BE2C (cell line): Measurements from ENCODE around the gene CPPED1.

Experiments
- DNase-seq: peaks from one replicate; pipeline ENCODE4 v3.0.0-alpha.2; 2020
- H3K27me3 ChIP-seq: fragments of 250-450 bp; sonication (Bioruptor Pico); 2 replicates; pipeline ENCODE4 v1.5.1; 2020; ENCODE audit warnings: mild to moderate bottlenecking
- H3K36me3 ChIP-seq: fragments of 250-450 bp; sonication (Bioruptor Pico); 2 replicates; pipeline ENCODE4 v1.5.1; 2020; ENCODE audit warnings: mild to moderate bottlenecking
- H3K4me1 ChIP-seq: fragments of 250-450 bp; sonication (Bioruptor Pico); 2 replicates; pipeline ENCODE4 v1.5.1; 2020
- H3K4me3 ChIP-seq: 2 replicates; pipeline ENCODE4 v1.5.1; 2011; ENCODE audit warnings: low read depth, low read length
- H3K9me3 ChIP-seq: fragments of 250-450 bp; sonication (Bioruptor Pico); 2 replicates; pipeline ENCODE4 v1.5.1; 2020
- CTCF ChIP-seq: IDR thresholded peaks from 2 replicates; pipeline ENCODE4 v1.5.1; 2012; ENCODE audit warnings: mild to moderate bottlenecking, low read depth, low read length

Gene CPPED1

GRCh38 chr16:12609937-12610699 is 193.6 kb downstream of the CPPED1 start:
- DNase-seq: no peak
- TF ChIP-seq CTCF: no peak
- no peaks in the 10 kb centered on the region; the same call in 1 of the 2 replicates for H3K27me3 ChIP-seq
- H3K9me3 ChIP-seq: no peaks in the 10 kb centered on the region
- H3K4me1 ChIP-seq: no peaks in the 10 kb centered on the region
- no peaks in the 10 kb centered on the region for H3K36me3 ChIP-seq
- H3K4me3 ChIP-seq: no peak overlapping the region
